Amygdala (tissue), 56 donors: Measurements from ENCODE around the gene PITPNC1.
A peak's percentile ranks its signal among the peaks of the same experiment; 100 is the strongest.
"Not testable (repeated sequence)": the region's sequence is repeated elsewhere in the genome, so short reads cannot be mapped to it uniquely, and the experiment has no call there.

Source experiments
- DNase-seq, 56 donors: peaks; one replicate each; lab custom pipeline; 2025; lab: John Stamatoyannopoulos, UW

PITPNC1 gene

GRCh38 chr17:67503184-67503583 lies 126.1 kb downstream of the PITPNC1 start:
- DNase-seq: no peak

- DNase-seq: no peak
Measured at GRCh38 chr17:67503739-67504138, 126.7 kb downstream of the PITPNC1 start.

- DNase-seq: no peak
Measured at GRCh38 chr17:67504182-67504581, 127.1 kb downstream of the PITPNC1 start.

GRCh38 chr17:67506966-67507365 lies 129.9 kb downstream of the PITPNC1 start:
- DNase-seq: no peak

GRCh38 chr17:67509390-67510287 lies 132.6 kb downstream of the PITPNC1 start:
- DNase-seq: peak in 1 of 56 donors; percentile 15

GRCh38 chr17:67511012-67511411 lies 133.9 kb downstream of the PITPNC1 start:
- no peak for DNase-seq

GRCh38 chr17:67511804-67512203 lies 134.7 kb downstream of the PITPNC1 start:
- no peak for DNase-seq

GRCh38 chr17:67514998-67515397 lies 137.9 kb downstream of the PITPNC1 start:
- no peak for DNase-seq

- peak in 3 of 56 donors; percentile 15 to 31 (median 17) for DNase-seq
Measured at GRCh38 chr17:67515490-67516083, 138.5 kb downstream of the PITPNC1 start.

GRCh38 chr17:67516571-67516970 lies 139.5 kb downstream of the PITPNC1 start:
- DNase-seq: not testable (repeated sequence)

GRCh38 chr17:67517325-67517724 lies 140.2 kb downstream of the PITPNC1 start:
- DNase-seq: no peak

- DNase-seq: no peak
Measured at GRCh38 chr17:67518876-67519275, 141.8 kb downstream of the PITPNC1 start.

GRCh38 chr17:67519801-67520251 lies 142.7 kb downstream of the PITPNC1 start:
- DNase-seq: no peak

- peak in 3 of 56 donors; percentile 9 to 24 (median 16) for DNase-seq
Measured at GRCh38 chr17:67520252-67520906, 143.3 kb downstream of the PITPNC1 start.

- no peak for DNase-seq
Measured at GRCh38 chr17:67520916-67521774, 144.1 kb downstream of the PITPNC1 start.

- no peak for DNase-seq
Measured at GRCh38 chr17:67521775-67522069, 144.6 kb downstream of the PITPNC1 start.

GRCh38 chr17:67523101-67523500 lies 146.0 kb downstream of the PITPNC1 start:
- no peak for DNase-seq

GRCh38 chr17:67525239-67526135 lies 148.4 kb downstream of the PITPNC1 start:
- no peak for DNase-seq

GRCh38 chr17:67526700-67527099 lies 149.6 kb downstream of the PITPNC1 start:
- no peak for DNase-seq
